Measurements from ENCODE around the gene PHF2.

Gene PHF2

GRCh38 chr9:93667627-93668026 lies 91.2 kb downstream of the PHF2 start:
- no peak overlapping the region for H3K27ac ChIP-seq (ENCODE audit: low read depth, low read length)
- H2BK120ac ChIP-seq (ENCODE audit: insufficient read depth, low read length, poor library complexity): no peak overlapping the region
- H2AFZ ChIP-seq (ENCODE audit: insufficient read depth, low read length, poor library complexity): no peak overlapping the region
- no peak overlapping the region for H3K23ac ChIP-seq (ENCODE audit: low read length)
- peaks cover 5% of the 10 kb centered on the region for H3K9me3 ChIP-seq (ENCODE audit: insufficient read depth, low read depth, low read length)
- no peak overlapping the region for H3K4me2 ChIP-seq (ENCODE audit: low read length)
- no peak overlapping the region for H3K18ac ChIP-seq (ENCODE audit: low read length)
- no peaks in the 10 kb centered on the region for H3K79me1 ChIP-seq (ENCODE audit: low read length)
- no peak overlapping the region for H4K91ac ChIP-seq (ENCODE audit: low read depth, low read length)
- no peak overlapping the region for H4K12ac ChIP-seq (ENCODE audit: low read depth, low read length)
- H3K14ac ChIP-seq (ENCODE audit: low read length): no peak overlapping the region
- no CpG with 5 or more reads among the region's 4 CpGs for WGBS (ENCODE audit: extremely low coverage, insufficient coverage, insufficient read length)
- H3K4ac ChIP-seq (ENCODE audit: low read depth, low read length): no peak overlapping the region
- DNase-seq: no peak
- H4K8ac ChIP-seq (ENCODE audit: low read depth, low read length): no peak overlapping the region
- H2BK12ac ChIP-seq (ENCODE audit: low read length): no peak overlapping the region
- no peak overlapping the region for H3K9ac ChIP-seq (ENCODE audit: low read length)
- H2AK5ac ChIP-seq (ENCODE audit: low read length): no peak overlapping the region
- peaks cover 12 to 31% of the 10 kb centered on the region in 2 experiments for H3K36me3 ChIP-seq (ENCODE audit: control insufficient read depth in 1 of 2, insufficient read depth in 2 of 2, low read length in 2 of 2)
- no peaks in the 10 kb centered on the region for H3K4me1 ChIP-seq (ENCODE audit: control insufficient read depth in 1 of 2, insufficient read depth in 2 of 2, low read length in 2 of 2)
- no peak overlapping the region for H2BK5ac ChIP-seq (ENCODE audit: low read depth, low read length, poor library complexity)
- no peaks in the 10 kb centered on the region for H3K79me2 ChIP-seq (ENCODE audit: control insufficient read depth, insufficient read depth, low read length, poor library complexity)
- no peaks in the 10 kb centered on the region for H3K27me3 ChIP-seq (ENCODE audit: insufficient read depth, low read length)
- H3K4me3 ChIP-seq (ENCODE audit: low read depth, low read length): no peak overlapping the region

GRCh38 chr9:93668261-93668871 lies 92.0 kb downstream of the PHF2 start:
- H3K4me2 ChIP-seq (ENCODE audit: low read length): no peak overlapping the region
- H3K14ac ChIP-seq (ENCODE audit: low read length): no peak overlapping the region
- no peak overlapping the region for H3K9ac ChIP-seq (ENCODE audit: low read length)
- H4K8ac ChIP-seq (ENCODE audit: low read depth, low read length): no peak overlapping the region
- H3K79me2 ChIP-seq (ENCODE audit: control insufficient read depth, insufficient read depth, low read length, poor library complexity): no peaks in the 10 kb centered on the region
- H3K79me1 ChIP-seq (ENCODE audit: low read length): no peaks in the 10 kb centered on the region
- H3K4me3 ChIP-seq (ENCODE audit: low read depth, low read length): no peak overlapping the region
- H2BK12ac ChIP-seq (ENCODE audit: low read length): no peak overlapping the region
- H3K27ac ChIP-seq (ENCODE audit: low read depth, low read length): no peak overlapping the region
- H3K9me3 ChIP-seq (ENCODE audit: insufficient read depth, low read depth, low read length): peaks cover 5% of the 10 kb centered on the region
- H4K12ac ChIP-seq (ENCODE audit: low read depth, low read length): no peak overlapping the region
- H3K4ac ChIP-seq (ENCODE audit: low read depth, low read length): no peak overlapping the region
- H4K91ac ChIP-seq (ENCODE audit: low read depth, low read length): no peak overlapping the region
- peaks cover 5 to 26% of the 10 kb centered on the region in 2 experiments for H3K36me3 ChIP-seq (ENCODE audit: control insufficient read depth in 1 of 2, insufficient read depth in 2 of 2, low read length in 2 of 2)
- no peak overlapping the region for H2BK120ac ChIP-seq (ENCODE audit: insufficient read depth, low read length, poor library complexity)
- H3K4me1 ChIP-seq (ENCODE audit: control insufficient read depth in 1 of 2, insufficient read depth in 2 of 2, low read length in 2 of 2): no peaks in the 10 kb centered on the region
- no peak overlapping the region for H3K18ac ChIP-seq (ENCODE audit: low read length)
- DNase-seq: no peak
- no peak overlapping the region for H2AK5ac ChIP-seq (ENCODE audit: low read length)
- WGBS (ENCODE audit: extremely low coverage, insufficient coverage, insufficient read length): no CpG with 5 or more reads among the region's 12 CpGs
- H3K27me3 ChIP-seq (ENCODE audit: insufficient read depth, low read length): no peaks in the 10 kb centered on the region
- H2BK5ac ChIP-seq (ENCODE audit: low read depth, low read length, poor library complexity): no peak overlapping the region
- H3K23ac ChIP-seq (ENCODE audit: low read length): no peak overlapping the region
- H2AFZ ChIP-seq (ENCODE audit: insufficient read depth, low read length, poor library complexity): no peak overlapping the region

- Histone ChIP-seq H3K4ac (ENCODE audit: low read depth, low read length) (no peak overlapping the region), H3K14ac (ENCODE audit: low read length) (no peak overlapping the region), H4K12ac (ENCODE audit: low read depth, low read length) (no peak overlapping the region), H3K23ac (ENCODE audit: low read length) (no peak overlapping the region), H3K18ac (ENCODE audit: low read length) (no peak overlapping the region), H2BK12ac (ENCODE audit: low read length) (no peak overlapping the region), H2BK120ac (ENCODE audit: insufficient read depth, low read length, poor library complexity) (no peak overlapping the region), H2AFZ (ENCODE audit: insufficient read depth, low read length, poor library complexity) (no peak overlapping the region), H3K79me1 (ENCODE audit: low read length) (no peaks in the 10 kb centered on the region), H3K4me2 (ENCODE audit: low read length) (no peak overlapping the region), H3K79me2 (ENCODE audit: control insufficient read depth, insufficient read depth, low read length, poor library complexity) (no peaks in the 10 kb centered on the region), H3K4me3 (ENCODE audit: low read depth, low read length) (no peak overlapping the region), H2BK5ac (ENCODE audit: low read depth, low read length, poor library complexity) (no peak overlapping the region), H3K27ac (ENCODE audit: low read depth, low read length) (no peak overlapping the region), H3K4me1 (ENCODE audit: control insufficient read depth in 1 of 2, insufficient read depth in 2 of 2, low read length in 2 of 2) (no peaks in the 10 kb centered on the region), H3K9me3 (ENCODE audit: insufficient read depth, low read depth, low read length) (peaks cover 5% of the 10 kb centered on the region), H4K8ac (ENCODE audit: low read depth, low read length) (no peak overlapping the region), H2AK5ac (ENCODE audit: low read length) (no peak overlapping the region), H3K9ac (ENCODE audit: low read length) (no peak overlapping the region), H3K36me3 (ENCODE audit: control insufficient read depth in 1 of 2, insufficient read depth in 2 of 2, low read length in 2 of 2) (peaks cover 14 to 26% of the 10 kb centered on the region in 2 experiments), H4K91ac (ENCODE audit: low read depth, low read length) (no peak overlapping the region), H3K27me3 (ENCODE audit: insufficient read depth, low read length) (no peaks in the 10 kb centered on the region)
- no peak for DNase-seq
- no CpG with 5 or more reads among the region's 15 CpGs for WGBS (ENCODE audit: extremely low coverage, insufficient coverage, insufficient read length)
Measured at GRCh38 chr9:93669116-93669957, 93.0 kb downstream of the PHF2 start.

GRCh38 chr9:93669958-93670207 lies 93.5 kb downstream of the PHF2 start:
- Histone ChIP-seq H3K4me3 (ENCODE audit: low read depth, low read length) (no peak overlapping the region), H4K8ac (ENCODE audit: low read depth, low read length) (no peak overlapping the region), H3K79me1 (ENCODE audit: low read length) (no peaks in the 10 kb centered on the region), H3K4me2 (ENCODE audit: low read length) (no peak overlapping the region), H3K23ac (ENCODE audit: low read length) (no peak overlapping the region), H3K9me3 (ENCODE audit: insufficient read depth, low read depth, low read length) (peaks cover 5% of the 10 kb centered on the region), H4K12ac (ENCODE audit: low read depth, low read length) (no peak overlapping the region), H3K14ac (ENCODE audit: low read length) (no peak overlapping the region), H3K4ac (ENCODE audit: low read depth, low read length) (no peak overlapping the region), H3K79me2 (ENCODE audit: control insufficient read depth, insufficient read depth, low read length, poor library complexity) (no peaks in the 10 kb centered on the region), H2AFZ (ENCODE audit: insufficient read depth, low read length, poor library complexity) (no peak overlapping the region), H2AK5ac (ENCODE audit: low read length) (no peak overlapping the region), H3K36me3 (ENCODE audit: control insufficient read depth in 1 of 2, insufficient read depth in 2 of 2, low read length in 2 of 2) (peaks cover 19 to 31% of the 10 kb centered on the region in 2 experiments), H3K4me1 (ENCODE audit: control insufficient read depth in 1 of 2, insufficient read depth in 2 of 2, low read length in 2 of 2) (no peaks in the 10 kb centered on the region), H2BK12ac (ENCODE audit: low read length) (no peak overlapping the region), H2BK5ac (ENCODE audit: low read depth, low read length, poor library complexity) (no peak overlapping the region), H4K91ac (ENCODE audit: low read depth, low read length) (no peak overlapping the region), H2BK120ac (ENCODE audit: insufficient read depth, low read length, poor library complexity) (no peak overlapping the region), H3K27me3 (ENCODE audit: insufficient read depth, low read length) (no peaks in the 10 kb centered on the region), H3K9ac (ENCODE audit: low read length) (no peak overlapping the region), H3K18ac (ENCODE audit: low read length) (no peak overlapping the region), H3K27ac (ENCODE audit: low read depth, low read length) (no peak overlapping the region)
- no peak for DNase-seq
- no CpG with 5 or more reads among the region's 3 CpGs for WGBS (ENCODE audit: extremely low coverage, insufficient coverage, insufficient read length)
